CD4-positive, CD25-positive, alpha-beta regulatory T cell (primary cell): ENCODE data around the gene PRKG1. TPM values are rescaled to one million over a fixed set of nuclear protein-coding genes. Genes with fewer than 3 reads are reported as not detected.

Experiments
- ATAC-seq, 2 donors: fragments of 150-1000 bp; cut with Tn5 transposase; one replicate each; pipeline ENCODE4 v1.10.0; 2021; ENCODE audit warnings: low read depth in 2 of 2, moderate number of reproducible peaks in 2 of 2, moderate library complexity in 1 of 2
- DNase-seq, 3 donors: peaks; one replicate each; pipeline versions ENCODE4 v3.0.0 to v3.0.0-alpha.2; 2012 to 2022; ENCODE audit warnings: mixed read lengths in 1 of 3
- H3K27ac ChIP-seq: one replicate; pipeline ENCODE4 v1.7.0; 2013; ENCODE audit warnings: mild to moderate bottlenecking, low read length; ENCODE audit not compliant: insufficient read depth, poor library complexity, severe bottlenecking
- H3K27me3 ChIP-seq: one replicate; pipeline ENCODE4 v1.7.0; 2013; ENCODE audit warnings: low read length; ENCODE audit not compliant: control insufficient read depth, insufficient read depth
- H3K36me3 ChIP-seq: one replicate; pipeline ENCODE4 v1.7.0; 2013; ENCODE audit warnings: mild to moderate bottlenecking, low read length, moderate library complexity; ENCODE audit not compliant: control insufficient read depth, insufficient read depth
- H3K4me1 ChIP-seq: 2 replicates; pipeline ENCODE4 v1.7.0; 2013; ENCODE audit warnings: mild to moderate bottlenecking, low read length; ENCODE audit not compliant: insufficient read depth, control insufficient read depth, poor library complexity, severe bottlenecking
- H3K4me3 ChIP-seq: one replicate; pipeline ENCODE4 v1.7.0; 2013; ENCODE audit warnings: low read depth, mild to moderate bottlenecking, low read length, moderate library complexity
- H3K9me3 ChIP-seq, 2 experiments: 1 replicate in 1 of 2; 2 replicates in 1 of 2; pipeline ENCODE4 v1.7.0; 2013; ENCODE audit warnings: low read length in 2 of 2, mild to moderate bottlenecking in 1 of 2, moderate library complexity in 1 of 2; ENCODE audit not compliant: control insufficient read depth in 2 of 2
- H3K27ac Mint-ChIP-seq, 3 donors: one replicate each; pipeline ENCODE4 v1.8.0; 2020 to 2022; ENCODE audit warnings: mild to moderate bottlenecking in 3 of 3, mixed read lengths in 3 of 3, moderate library complexity in 2 of 3
- H3K27me3 Mint-ChIP-seq: one replicate; pipeline ENCODE4 v1.8.0; 2022; ENCODE audit warnings: mild to moderate bottlenecking, mixed read lengths
- H3K36me3 Mint-ChIP-seq: one replicate; pipeline ENCODE4 v1.8.0; 2020; ENCODE audit warnings: mixed read lengths
- H3K4me1 Mint-ChIP-seq, 4 donors: one replicate each; pipeline ENCODE4 v1.8.0; 2020 to 2022; ENCODE audit warnings: mixed read lengths in 4 of 4, mild to moderate bottlenecking in 1 of 4
- H3K4me3 Mint-ChIP-seq, 4 donors: one replicate each; pipeline ENCODE4 v1.8.0; 2020 to 2022; ENCODE audit warnings: mild to moderate bottlenecking in 4 of 4, mixed read lengths in 4 of 4, moderate library complexity in 3 of 4
- H3K9me3 Mint-ChIP-seq, 7 donors: one replicate each; pipeline ENCODE4 v1.8.0; 2020 to 2022; ENCODE audit warnings: mixed read lengths in 7 of 7, mild to moderate bottlenecking in 3 of 7, moderate library complexity in 2 of 7
- polyA plus RNA-seq, 4 donors: library from polyadenylated mRNA; unstranded; fragments of 300-500 nt; fragmentation: Illumina TruSeq; gene quantifications; one replicate each; pipeline ENCODE4 v1.2.3, GENCODE V29; 2021
- total RNA-seq: library from RNA; stranded (reverse); gene quantifications from one replicate; pipeline ENCODE4 v1.2.3, GENCODE V29; 2022

The PRKG1 gene
- total and polyA plus RNA-seq, 5 donors from 2014 or later: 0.30 TPM; not detected in 4

DNA sequence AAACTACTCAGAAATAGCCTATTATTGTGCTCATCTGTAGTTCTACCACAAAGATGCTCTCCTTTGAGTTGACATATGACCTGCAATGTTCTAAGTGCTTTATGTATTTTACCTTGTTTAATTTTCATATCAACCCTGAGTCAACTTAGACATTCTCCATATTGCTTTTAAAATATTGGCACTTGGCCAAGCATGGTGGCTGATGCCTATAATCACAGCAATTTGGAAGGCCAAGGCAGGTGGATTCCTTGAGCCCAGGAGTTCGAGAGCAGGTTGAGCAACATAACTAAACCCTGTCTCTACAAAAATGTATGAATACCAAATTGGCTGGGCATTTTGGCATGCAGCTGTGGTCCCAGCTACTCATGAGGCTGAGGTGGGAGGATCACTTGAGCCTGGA, 50.6 kb downstream of the PRKG1 start:
- no peaks in the 10 kb centered on the region for H3K4me1 Mint-ChIP-seq
- no peak overlapping the region for H3K4me3 Mint-ChIP-seq
- DNase-seq: no peak
- no peak overlapping the region for H3K27ac Mint-ChIP-seq
- Histone ChIP-seq H3K9me3 (no peaks in the 10 kb centered on the region), H3K36me3 (no peaks in the 10 kb centered on the region), H3K27ac (no peak overlapping the region), H3K27me3 (no peaks in the 10 kb centered on the region), H3K4me1 (no peaks in the 10 kb centered on the region), H3K4me3 (no peak overlapping the region)
- no peak for ATAC-seq
- no peaks in the 10 kb centered on the region for H3K27me3 Mint-ChIP-seq
- H3K36me3 Mint-ChIP-seq: no peaks in the 10 kb centered on the region
- H3K9me3 Mint-ChIP-seq: peaks cover 0 to 1% (median 0%) of the 10 kb centered on the region in 7 donors

DNA sequence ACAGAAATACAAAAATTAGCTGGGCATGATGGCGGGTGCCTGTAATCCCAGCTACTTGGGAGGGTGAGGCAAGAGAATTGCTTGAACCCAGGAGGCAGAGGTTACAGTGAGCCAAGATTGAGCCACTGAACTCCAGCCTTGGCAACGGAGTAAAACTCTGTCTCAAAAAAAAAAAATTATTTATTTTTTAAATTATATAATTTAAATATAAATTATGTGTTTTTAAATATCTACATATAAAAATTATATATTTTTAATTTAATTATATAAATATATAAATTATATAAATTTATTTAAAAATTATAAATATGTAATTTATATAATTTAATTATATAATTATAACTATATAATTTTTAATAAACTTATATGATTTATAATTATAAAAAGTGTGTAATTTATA, 51.2 kb downstream of the PRKG1 start:
- no peaks in the 10 kb centered on the region for H3K36me3 Mint-ChIP-seq
- no peak overlapping the region for H3K4me3 Mint-ChIP-seq
- no peak for DNase-seq
- H3K9me3 Mint-ChIP-seq: peaks cover 0 to 1% (median 0%) of the 10 kb centered on the region in 7 donors
- no peaks in the 10 kb centered on the region for H3K9me3 ChIP-seq
- no peaks in the 10 kb centered on the region for H3K27me3 Mint-ChIP-seq
- H3K4me3 ChIP-seq: no peak overlapping the region
- no peaks in the 10 kb centered on the region for H3K36me3 ChIP-seq
- no peak overlapping the region for H3K27ac Mint-ChIP-seq
- H3K4me1 ChIP-seq: no peaks in the 10 kb centered on the region
- H3K27ac ChIP-seq: no peak overlapping the region
- H3K4me1 Mint-ChIP-seq: no peaks in the 10 kb centered on the region
- no peaks in the 10 kb centered on the region for H3K27me3 ChIP-seq
- ATAC-seq: no peak

DNA sequence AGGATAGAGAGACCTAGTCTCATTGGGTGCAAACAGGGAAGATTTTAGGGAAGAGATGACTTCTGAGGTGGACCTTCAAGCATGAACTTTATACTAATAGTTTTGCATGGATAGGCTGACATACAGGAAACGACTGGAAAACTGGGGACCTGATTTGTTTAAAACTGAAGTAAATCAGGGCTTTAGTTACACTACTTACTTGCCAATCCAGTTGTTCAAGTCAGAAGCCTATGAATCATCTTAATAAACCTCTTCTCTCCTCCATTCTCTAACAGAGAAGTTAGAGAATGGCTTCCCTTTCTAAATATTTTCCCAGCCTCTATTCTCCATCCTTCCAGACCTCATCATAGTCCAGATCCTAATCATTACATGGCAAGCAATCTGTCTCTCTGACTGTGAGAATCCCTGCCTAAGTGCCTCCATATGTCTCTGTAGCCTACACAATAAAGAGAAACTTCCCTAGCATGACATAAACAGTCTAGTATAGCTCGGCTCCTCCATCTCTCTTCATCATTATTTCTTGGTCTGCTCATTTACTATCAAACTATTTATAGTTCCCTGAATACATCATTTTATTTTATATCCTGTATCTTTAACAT, 55.8 kb downstream of the PRKG1 start:
- Mint-ChIP-seq H3K27ac (no peak overlapping the region), H3K36me3 (no peaks in the 10 kb centered on the region), H3K9me3 (no peaks in the 10 kb centered on the region), H3K27me3 (no peaks in the 10 kb centered on the region), H3K4me1 (no peaks in the 10 kb centered on the region), H3K4me3 (no peak overlapping the region)
- H3K9me3 ChIP-seq: no peaks in the 10 kb centered on the region
- no peaks in the 10 kb centered on the region for H3K36me3 ChIP-seq
- no peak overlapping the region for H3K4me3 ChIP-seq
- H3K4me1 ChIP-seq: no peaks in the 10 kb centered on the region
- no peaks in the 10 kb centered on the region for H3K27me3 ChIP-seq
- no peak overlapping the region for H3K27ac ChIP-seq
- no peak for ATAC-seq
- DNase-seq: no peak

DNA sequence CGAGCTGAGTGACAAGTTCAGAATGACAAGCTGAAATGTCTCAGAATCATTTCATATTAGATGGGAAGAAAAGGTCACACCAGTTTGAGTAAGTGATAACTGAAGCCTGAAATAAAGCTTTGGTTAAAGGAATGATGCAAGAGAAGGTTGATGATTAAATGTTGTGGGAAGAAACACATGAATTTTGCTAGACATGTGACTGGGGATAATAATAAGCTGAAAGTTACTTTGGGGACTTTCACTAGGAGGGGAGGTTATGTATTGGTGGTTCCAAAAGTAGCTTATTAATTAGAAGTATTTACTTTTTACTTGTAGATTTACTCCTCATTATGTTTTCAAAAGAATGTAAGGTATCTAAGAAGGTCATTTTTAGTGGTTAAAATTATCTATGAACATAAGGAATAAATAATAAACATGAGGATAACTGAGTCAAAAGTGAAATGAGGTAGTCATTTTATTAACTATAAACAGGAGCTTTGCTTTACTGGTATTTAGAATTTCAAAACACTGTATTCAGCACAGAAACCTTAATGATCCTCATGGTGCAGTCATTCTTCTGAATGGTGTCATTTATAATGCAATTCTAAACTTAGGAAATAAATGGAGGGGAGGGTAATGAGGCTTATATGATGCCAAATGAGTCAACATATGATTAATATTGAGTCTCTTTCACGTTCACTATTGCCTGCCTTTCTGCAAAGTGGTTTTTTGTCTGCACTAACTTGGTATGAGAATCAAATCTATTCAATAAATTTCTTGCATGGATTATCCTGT, 63.7 kb downstream of the PRKG1 start:
- Mint-ChIP-seq H3K27ac (no peak overlapping the region), H3K27me3 (no peaks in the 10 kb centered on the region), H3K4me3 (no peak overlapping the region), H3K9me3 (peaks cover 0 to 1% (median 0%) of the 10 kb centered on the region in 7 donors), H3K4me1 (no peaks in the 10 kb centered on the region), H3K36me3 (no peaks in the 10 kb centered on the region)
- Histone ChIP-seq H3K4me1 (no peaks in the 10 kb centered on the region), H3K9me3 (no peaks in the 10 kb centered on the region), H3K27ac (no peak overlapping the region), H3K4me3 (no peak overlapping the region), H3K36me3 (no peaks in the 10 kb centered on the region), H3K27me3 (no peaks in the 10 kb centered on the region)
- no peak for ATAC-seq
- no peak for DNase-seq

DNA sequence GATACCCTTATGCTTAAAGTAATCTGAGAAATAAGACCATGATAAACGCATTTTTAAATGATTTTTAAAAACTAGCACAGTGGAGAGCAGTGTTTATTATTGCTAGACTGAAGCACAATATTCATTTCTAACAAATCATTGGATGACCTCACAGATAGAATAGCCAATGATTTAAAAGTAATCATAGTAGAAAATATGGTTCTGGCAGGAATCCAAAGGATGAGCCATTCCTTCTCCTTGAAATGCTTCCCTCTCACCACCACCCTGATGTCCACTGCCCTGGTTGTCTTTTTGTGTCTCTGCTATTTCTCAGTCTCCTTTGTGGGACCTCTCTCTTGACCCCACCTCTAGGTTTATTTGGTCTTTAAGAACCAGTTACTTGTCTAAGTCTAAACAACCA, 64.9 kb downstream of the PRKG1 start:
- no peaks in the 10 kb centered on the region for H3K9me3 ChIP-seq
- Mint-ChIP-seq H3K36me3 (no peaks in the 10 kb centered on the region), H3K9me3 (peaks cover 0 to 2% (median 0%) of the 10 kb centered on the region in 7 donors), H3K27ac (no peak overlapping the region), H3K4me1 (no peaks in the 10 kb centered on the region), H3K27me3 (no peaks in the 10 kb centered on the region), H3K4me3 (no peak overlapping the region)
- H3K4me3 ChIP-seq: no peak overlapping the region
- no peaks in the 10 kb centered on the region for H3K27me3 ChIP-seq
- H3K4me1 ChIP-seq: no peaks in the 10 kb centered on the region
- DNase-seq (no peak), ATAC-seq (no peak)
- H3K36me3 ChIP-seq: no peaks in the 10 kb centered on the region
- H3K27ac ChIP-seq: no peak overlapping the region

DNA sequence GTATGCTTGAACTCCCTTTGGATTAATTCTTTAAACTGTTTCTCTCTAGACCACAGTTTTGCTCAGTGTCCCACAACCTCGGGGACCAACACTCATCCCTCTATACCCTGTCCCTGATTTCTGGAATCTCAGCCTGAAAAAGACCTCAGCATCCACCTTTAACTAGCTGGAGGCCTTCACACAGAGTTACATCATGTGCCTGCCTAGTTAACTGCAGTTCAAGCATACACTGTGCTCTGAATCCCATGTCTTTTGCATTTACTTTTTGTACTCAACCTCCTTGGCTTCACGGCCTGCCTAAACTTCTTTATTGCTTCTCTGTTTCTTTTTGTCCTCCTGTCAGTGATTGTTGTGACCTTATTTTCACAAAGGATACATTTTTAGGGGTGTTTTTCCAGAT, 66.7 kb downstream of the PRKG1 start:
- DNase-seq (no peak), ATAC-seq (no peak)
- no peak overlapping the region for H3K4me3 Mint-ChIP-seq
- H3K27me3 Mint-ChIP-seq: no peaks in the 10 kb centered on the region
- H3K36me3 Mint-ChIP-seq: no peaks in the 10 kb centered on the region
- no peaks in the 10 kb centered on the region for H3K4me1 Mint-ChIP-seq
- H3K27ac Mint-ChIP-seq: no peak overlapping the region
- peaks cover 0 to 2% (median 0%) of the 10 kb centered on the region in 7 donors for H3K9me3 Mint-ChIP-seq
- Histone ChIP-seq H3K27ac (no peak overlapping the region), H3K27me3 (no peaks in the 10 kb centered on the region), H3K36me3 (no peaks in the 10 kb centered on the region), H3K4me1 (no peaks in the 10 kb centered on the region), H3K4me3 (no peak overlapping the region), H3K9me3 (no peaks in the 10 kb centered on the region)

DNA sequence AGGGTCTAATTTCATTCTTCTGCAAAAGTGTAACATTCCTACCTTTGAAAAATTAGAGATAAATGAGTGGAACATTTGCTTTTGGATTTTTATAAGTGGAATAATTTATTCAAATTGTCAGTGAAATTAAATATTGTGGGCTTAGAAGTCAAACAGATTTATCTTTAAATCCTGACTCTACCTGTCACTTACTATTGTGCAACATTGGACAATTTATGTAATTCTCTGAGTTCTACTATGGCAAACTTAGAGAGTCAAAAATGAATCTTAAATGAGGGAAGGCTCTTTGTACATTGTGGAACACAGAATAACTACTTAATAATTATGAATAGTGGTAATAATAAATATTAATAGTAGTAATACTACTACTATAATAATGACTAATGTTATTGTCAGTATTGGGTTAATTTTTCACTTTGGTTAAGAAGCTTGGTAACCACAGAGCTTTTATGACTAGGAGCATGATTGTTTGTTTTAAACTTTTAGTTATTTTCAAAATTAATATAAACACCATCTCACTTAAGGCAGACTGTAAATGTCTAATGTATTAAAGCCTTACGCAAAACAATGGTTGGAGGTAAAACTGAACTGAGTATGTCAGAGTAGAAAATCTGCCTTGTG, 70.0 kb downstream of the PRKG1 start:
- H3K27ac ChIP-seq: no peak overlapping the region
- H3K27me3 ChIP-seq: no peaks in the 10 kb centered on the region
- peaks cover 0 to 3% (median 0%) of the 10 kb centered on the region in 7 donors for H3K9me3 Mint-ChIP-seq
- ATAC-seq (no peak), DNase-seq (no peak)
- H3K4me3 ChIP-seq: no peak overlapping the region
- H3K27ac Mint-ChIP-seq: no peak overlapping the region
- no peaks in the 10 kb centered on the region for H3K27me3 Mint-ChIP-seq
- H3K36me3 Mint-ChIP-seq: no peaks in the 10 kb centered on the region
- no peaks in the 10 kb centered on the region for H3K36me3 ChIP-seq
- no peak overlapping the region for H3K4me3 Mint-ChIP-seq
- no peaks in the 10 kb centered on the region for H3K4me1 Mint-ChIP-seq
- no peaks in the 10 kb centered on the region for H3K9me3 ChIP-seq
- no peaks in the 10 kb centered on the region for H3K4me1 ChIP-seq
